Right lobe of liver (tissue), 4 donors: Measurements from ENCODE around the gene STON2.

Experiments
- CTCF ChIP-seq, 4 donors: fragments of 200-600 bp in 3 of 4; fragments of 450-650 bp in 1 of 4; IDR thresholded peaks; one replicate each; pipeline versions ENCODE4 v1.5.1 to v1.8.0; 2016 to 2022; ENCODE audit warnings: antibody characterized with exemption in 4 of 4, mild to moderate bottlenecking in 2 of 4
- POLR2A ChIP-seq: fragments of 450-650 bp; IDR thresholded peaks from one replicate; pipeline ENCODE4 v1.6.1; 2017; ENCODE audit warnings: antibody characterized with exemption, mild to moderate bottlenecking
- donor health status: DM: no; HTN: no; CAD: no.
- donor health status: DM: no; HTN: no; CAD: no.
- donor health status: DM: no; HTN: yes; CAD: no.

GRCh38 chr14:81332725-81333124, 67.4 kb downstream of the STON2 start:
- no peak for TF ChIP-seq CTCF (IDR thresholded peaks at IDR 0.05)
- TF ChIP-seq POLR2A, result no peak
